Measurements from ENCODE around the gene H3-3A. TPM values are rescaled to one million over a fixed set of nuclear protein-coding genes. Genes with fewer than 3 reads are reported as not detected.
A peak's percentile ranks its signal among the peaks of the same experiment; 100 is the strongest.

H3-3A gene
- total and polyA plus RNA-seq, 10 of the 15 experiments (the other 5 are each of a cell fraction or from before 2014, with no cell fraction given), result 215 to 486 (median 393) TPM

DNA sequence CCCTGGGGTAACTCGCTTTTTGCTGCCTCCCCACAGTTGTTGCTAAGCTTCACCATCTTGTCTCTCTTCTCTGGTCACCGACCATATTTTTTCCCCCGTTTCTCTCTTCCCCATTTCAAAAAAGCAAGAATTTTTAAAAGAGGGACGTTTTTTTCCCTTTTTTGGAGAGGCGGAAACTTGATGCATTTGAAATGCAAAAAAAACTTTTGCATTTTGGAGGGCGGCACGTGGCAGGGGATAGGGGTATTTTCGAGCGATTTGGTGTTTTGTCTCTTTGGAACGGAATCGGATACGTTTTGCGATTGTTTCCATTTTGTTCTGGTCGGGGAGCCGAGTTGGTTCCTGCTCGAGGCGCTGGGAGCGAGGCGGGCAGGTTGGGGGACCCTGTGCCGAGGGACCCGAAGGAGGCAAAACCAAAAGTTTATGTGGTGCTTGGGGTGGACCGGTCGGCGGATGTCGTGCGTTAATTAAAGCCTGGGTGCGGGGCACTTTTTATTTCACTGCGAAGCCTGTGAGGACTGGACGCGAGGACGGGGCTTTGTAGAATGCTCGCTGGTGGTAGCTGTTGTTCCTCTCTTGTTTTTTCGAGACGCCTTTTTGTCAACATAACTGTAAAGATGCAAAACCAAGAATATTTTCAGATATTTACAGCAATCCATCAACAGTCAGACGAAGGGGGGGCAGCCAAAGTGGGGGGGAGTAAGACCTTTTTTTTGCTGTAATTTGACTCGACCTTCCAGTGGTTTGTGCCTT is 884 bp downstream of the H3-3A start (continued):
- TF ChIP-seq, protein P1, sequence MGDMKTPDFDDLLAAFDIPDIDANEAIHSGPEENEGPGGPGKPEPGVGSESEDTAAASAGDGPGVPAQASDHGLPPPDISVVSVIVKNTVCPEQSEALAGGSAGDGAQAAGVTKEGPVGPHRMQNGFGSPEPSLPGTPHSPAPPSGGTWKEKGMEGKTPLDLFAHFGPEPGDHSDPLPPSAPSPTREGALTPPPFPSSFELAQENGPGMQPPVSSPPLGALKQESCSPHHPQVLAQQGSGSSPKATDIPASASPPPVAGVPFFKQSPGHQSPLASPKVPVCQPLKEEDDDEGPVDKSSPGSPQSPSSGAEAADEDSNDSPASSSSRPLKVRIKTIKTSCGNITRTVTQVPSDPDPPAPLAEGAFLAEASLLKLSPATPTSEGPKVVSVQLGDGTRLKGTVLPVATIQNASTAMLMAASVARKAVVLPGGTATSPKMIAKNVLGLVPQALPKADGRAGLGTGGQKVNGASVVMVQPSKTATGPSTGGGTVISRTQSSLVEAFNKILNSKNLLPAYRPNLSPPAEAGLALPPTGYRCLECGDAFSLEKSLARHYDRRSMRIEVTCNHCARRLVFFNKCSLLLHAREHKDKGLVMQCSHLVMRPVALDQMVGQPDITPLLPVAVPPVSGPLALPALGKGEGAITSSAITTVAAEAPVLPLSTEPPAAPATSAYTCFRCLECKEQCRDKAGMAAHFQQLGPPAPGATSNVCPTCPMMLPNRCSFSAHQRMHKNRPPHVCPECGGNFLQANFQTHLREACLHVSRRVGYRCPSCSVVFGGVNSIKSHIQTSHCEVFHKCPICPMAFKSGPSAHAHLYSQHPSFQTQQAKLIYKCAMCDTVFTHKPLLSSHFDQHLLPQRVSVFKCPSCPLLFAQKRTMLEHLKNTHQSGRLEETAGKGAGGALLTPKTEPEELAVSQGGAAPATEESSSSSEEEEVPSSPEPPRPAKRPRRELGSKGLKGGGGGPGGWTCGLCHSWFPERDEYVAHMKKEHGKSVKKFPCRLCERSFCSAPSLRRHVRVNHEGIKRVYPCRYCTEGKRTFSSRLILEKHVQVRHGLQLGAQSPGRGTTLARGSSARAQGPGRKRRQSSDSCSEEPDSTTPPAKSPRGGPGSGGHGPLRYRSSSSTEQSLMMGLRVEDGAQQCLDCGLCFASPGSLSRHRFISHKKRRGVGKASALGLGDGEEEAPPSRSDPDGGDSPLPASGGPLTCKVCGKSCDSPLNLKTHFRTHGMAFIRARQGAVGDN (IDR thresholded peaks at IDR 0.05), result no peak
- TF ChIP-seq KLF5 (IDR thresholded peaks at IDR 0.05; ENCODE audit: partially characterized antibody), result no peak
- TF ChIP-seq NR2C1 (IDR thresholded peaks at IDR 0.05), result no peak
- peak; percentile 80; the same call in 1 of the 2 replicates for TF ChIP-seq ASH2L (IDR thresholded peaks at IDR 0.05; ENCODE audit: borderline replicate concordance, low read depth)
- TF ChIP-seq, protein P2, sequence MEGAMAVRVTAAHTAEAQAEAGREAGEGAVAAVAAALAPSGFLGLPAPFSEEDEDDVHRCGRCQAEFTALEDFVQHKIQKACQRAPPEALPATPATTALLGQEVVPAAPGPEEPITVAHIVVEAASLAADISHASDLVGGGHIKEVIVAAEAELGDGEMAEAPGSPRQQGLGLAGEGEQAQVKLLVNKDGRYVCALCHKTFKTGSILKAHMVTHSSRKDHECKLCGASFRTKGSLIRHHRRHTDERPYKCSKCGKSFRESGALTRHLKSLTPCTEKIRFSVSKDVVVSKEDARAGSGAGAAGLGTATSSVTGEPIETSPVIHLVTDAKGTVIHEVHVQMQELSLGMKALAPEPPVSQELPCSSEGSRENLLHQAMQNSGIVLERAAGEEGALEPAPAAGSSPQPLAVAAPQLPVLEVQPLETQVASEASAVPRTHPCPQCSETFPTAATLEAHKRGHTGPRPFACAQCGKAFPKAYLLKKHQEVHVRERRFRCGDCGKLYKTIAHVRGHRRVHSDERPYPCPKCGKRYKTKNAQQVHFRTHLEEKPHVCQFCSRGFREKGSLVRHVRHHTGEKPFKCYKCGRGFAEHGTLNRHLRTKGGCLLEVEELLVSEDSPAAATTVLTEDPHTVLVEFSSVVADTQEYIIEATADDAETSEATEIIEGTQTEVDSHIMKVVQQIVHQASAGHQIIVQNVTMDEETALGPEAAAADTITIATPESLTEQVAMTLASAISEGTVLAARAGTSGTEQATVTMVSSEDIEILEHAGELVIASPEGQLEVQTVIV (IDR thresholded peaks at IDR 0.05; ENCODE audit: borderline replicate concordance, partially characterized antibody), result no peak
- TF ChIP-seq MYC (IDR thresholded peaks at IDR 0.05; ENCODE audit: insufficient read depth, insufficient read length, insufficient replicate concordance, low read length, severe bottlenecking), result no peak
- TF ChIP-seq HDAC2 (IDR thresholded peaks at IDR 0.05), result no peak
- no peak for TF ChIP-seq ZSCAN29 (IDR thresholded peaks at IDR 0.05)
- no peak for TF ChIP-seq ZNF622 (IDR thresholded peaks at IDR 0.05)
- TF ChIP-seq SMAD5 (IDR thresholded peaks at IDR 0.05; ENCODE audit: low read depth), result no peak
- peak; percentile 92 to 99 for TF ChIP-seq BHLHE40 (IDR thresholded peaks at IDR 0.05; ENCODE audit: borderline replicate concordance in 1 of 2, low read depth in 2 of 2, low read length in 1 of 2)
- TF ChIP-seq, protein P3, sequence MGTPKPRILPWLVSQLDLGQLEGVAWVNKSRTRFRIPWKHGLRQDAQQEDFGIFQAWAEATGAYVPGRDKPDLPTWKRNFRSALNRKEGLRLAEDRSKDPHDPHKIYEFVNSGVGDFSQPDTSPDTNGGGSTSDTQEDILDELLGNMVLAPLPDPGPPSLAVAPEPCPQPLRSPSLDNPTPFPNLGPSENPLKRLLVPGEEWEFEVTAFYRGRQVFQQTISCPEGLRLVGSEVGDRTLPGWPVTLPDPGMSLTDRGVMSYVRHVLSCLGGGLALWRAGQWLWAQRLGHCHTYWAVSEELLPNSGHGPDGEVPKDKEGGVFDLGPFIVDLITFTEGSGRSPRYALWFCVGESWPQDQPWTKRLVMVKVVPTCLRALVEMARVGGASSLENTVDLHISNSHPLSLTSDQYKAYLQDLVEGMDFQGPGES (IDR thresholded peaks at IDR 0.05), result no peak
- TF ChIP-seq, protein P4, sequence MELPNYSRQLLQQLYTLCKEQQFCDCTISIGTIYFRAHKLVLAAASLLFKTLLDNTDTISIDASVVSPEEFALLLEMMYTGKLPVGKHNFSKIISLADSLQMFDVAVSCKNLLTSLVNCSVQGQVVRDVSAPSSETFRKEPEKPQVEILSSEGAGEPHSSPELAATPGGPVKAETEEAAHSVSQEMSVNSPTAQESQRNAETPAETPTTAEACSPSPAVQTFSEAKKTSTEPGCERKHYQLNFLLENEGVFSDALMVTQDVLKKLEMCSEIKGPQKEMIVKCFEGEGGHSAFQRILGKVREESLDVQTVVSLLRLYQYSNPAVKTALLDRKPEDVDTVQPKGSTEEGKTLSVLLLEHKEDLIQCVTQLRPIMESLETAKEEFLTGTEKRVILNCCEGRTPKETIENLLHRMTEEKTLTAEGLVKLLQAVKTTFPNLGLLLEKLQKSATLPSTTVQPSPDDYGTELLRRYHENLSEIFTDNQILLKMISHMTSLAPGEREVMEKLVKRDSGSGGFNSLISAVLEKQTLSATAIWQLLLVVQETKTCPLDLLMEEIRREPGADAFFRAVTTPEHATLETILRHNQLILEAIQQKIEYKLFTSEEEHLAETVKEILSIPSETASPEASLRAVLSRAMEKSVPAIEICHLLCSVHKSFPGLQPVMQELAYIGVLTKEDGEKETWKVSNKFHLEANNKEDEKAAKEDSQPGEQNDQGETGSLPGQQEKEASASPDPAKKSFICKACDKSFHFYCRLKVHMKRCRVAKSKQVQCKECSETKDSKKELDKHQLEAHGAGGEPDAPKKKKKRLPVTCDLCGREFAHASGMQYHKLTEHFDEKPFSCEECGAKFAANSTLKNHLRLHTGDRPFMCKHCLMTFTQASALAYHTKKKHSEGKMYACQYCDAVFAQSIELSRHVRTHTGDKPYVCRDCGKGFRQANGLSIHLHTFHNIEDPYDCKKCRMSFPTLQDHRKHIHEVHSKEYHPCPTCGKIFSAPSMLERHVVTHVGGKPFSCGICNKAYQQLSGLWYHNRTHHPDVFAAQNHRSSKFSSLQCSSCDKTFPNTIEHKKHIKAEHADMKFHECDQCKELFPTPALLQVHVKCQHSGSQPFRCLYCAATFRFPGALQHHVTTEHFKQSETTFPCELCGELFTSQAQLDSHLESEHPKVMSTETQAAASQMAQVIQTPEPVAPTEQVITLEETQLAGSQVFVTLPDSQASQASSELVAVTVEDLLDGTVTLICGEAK (IDR thresholded peaks at IDR 0.05; ENCODE audit: borderline replicate concordance), result 0 out of 2 replicates have a peak, but pooled peaks have one; percentile 13

All from GM12878 (cell line).